ENCODE measurements around the gene IL1F10.

DNA sequence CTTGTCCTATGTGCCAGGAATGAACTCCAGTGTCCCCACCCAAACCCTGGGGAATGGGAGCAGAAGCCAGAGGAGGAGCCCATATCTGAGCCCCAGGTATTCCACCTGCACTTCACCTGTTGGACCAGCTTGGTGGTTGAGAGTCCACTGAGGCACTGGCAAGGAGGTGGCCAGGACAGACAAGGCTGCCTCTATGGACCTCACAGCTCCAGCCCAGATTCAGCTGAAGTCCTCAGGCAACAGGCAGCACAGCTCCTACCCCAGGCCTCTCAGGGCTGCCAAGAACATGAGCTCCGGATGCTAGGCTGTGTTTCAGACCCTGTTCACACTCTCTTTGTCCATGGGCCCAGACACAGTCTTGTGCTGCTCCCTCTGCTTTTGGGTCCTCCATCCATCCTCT lies 2.9 kb upstream of the IL1F10 start:
- TF ChIP-seq PPARA (CRISPR knock-in tag; IDR thresholded peaks at IDR 0.05; ENCODE audit: borderline replicate concordance) (no peak), BACH2 (CRISPR knock-in tag; IDR thresholded peaks at IDR 0.05; ENCODE audit: borderline replicate concordance) (no peak), SNAI2 (CRISPR knock-in tag; IDR thresholded peaks at IDR 0.05) (no peak), ZFP30 (CRISPR knock-in tag; IDR thresholded peaks at IDR 0.05) (no peak), CSDC2 (CRISPR knock-in tag; IDR thresholded peaks at IDR 0.05) (no peak)
- TF ChIP-seq, protein P1, sequence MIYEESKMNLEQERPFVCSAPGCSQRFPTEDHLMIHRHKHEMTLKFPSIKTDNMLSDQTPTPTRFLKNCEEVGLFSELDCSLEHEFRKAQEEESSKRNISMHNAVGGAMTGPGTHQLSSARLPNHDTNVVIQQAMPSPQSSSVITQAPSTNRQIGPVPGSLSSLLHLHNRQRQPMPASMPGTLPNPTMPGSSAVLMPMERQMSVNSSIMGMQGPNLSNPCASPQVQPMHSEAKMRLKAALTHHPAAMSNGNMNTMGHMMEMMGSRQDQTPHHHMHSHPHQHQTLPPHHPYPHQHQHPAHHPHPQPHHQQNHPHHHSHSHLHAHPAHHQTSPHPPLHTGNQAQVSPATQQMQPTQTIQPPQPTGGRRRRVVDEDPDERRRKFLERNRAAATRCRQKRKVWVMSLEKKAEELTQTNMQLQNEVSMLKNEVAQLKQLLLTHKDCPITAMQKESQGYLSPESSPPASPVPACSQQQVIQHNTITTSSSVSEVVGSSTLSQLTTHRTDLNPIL (CRISPR knock-in tag; IDR thresholded peaks at IDR 0.05; ENCODE audit: low read depth), result no peak
- TF ChIP-seq, protein P2, sequence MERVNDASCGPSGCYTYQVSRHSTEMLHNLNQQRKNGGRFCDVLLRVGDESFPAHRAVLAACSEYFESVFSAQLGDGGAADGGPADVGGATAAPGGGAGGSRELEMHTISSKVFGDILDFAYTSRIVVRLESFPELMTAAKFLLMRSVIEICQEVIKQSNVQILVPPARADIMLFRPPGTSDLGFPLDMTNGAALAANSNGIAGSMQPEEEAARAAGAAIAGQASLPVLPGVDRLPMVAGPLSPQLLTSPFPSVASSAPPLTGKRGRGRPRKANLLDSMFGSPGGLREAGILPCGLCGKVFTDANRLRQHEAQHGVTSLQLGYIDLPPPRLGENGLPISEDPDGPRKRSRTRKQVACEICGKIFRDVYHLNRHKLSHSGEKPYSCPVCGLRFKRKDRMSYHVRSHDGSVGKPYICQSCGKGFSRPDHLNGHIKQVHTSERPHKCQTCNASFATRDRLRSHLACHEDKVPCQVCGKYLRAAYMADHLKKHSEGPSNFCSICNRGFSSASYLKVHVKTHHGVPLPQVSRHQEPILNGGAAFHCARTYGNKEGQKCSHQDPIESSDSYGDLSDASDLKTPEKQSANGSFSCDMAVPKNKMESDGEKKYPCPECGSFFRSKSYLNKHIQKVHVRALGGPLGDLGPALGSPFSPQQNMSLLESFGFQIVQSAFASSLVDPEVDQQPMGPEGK (CRISPR knock-in tag; IDR thresholded peaks at IDR 0.05; ENCODE audit: borderline replicate concordance), result no peak
- TF ChIP-seq, protein P3, sequence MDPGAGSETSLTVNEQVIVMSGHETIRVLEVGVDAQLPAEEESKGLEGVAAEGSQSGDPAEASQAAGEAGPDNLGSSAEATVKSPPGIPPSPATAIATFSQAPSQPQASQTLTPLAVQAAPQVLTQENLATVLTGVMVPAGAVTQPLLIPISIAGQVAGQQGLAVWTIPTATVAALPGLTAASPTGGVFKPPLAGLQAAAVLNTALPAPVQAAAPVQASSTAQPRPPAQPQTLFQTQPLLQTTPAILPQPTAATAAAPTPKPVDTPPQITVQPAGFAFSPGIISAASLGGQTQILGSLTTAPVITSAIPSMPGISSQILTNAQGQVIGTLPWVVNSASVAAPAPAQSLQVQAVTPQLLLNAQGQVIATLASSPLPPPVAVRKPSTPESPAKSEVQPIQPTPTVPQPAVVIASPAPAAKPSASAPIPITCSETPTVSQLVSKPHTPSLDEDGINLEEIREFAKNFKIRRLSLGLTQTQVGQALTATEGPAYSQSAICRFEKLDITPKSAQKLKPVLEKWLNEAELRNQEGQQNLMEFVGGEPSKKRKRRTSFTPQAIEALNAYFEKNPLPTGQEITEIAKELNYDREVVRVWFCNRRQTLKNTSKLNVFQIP (CRISPR knock-in tag; IDR thresholded peaks at IDR 0.05; ENCODE audit: borderline replicate concordance, low read depth), result no peak

Data from SK-N-SH treated with all-trans-retinoic acid at 6 μM for 48 hours (cell line).